GM19328 (cell line): ENCODE measurements around the gene ANKRD13B.
"Not testable (repeated sequence)": the region's sequence is repeated elsewhere in the genome, so short reads cannot be mapped to it uniquely, and the experiment has no call there.

Experiments used
- ATAC-seq: cut with Tn5 transposase; IDR thresholded peaks from one replicate; pipeline ENCODE4 v1.9.1; 2021; ENCODE audit warnings: mild to moderate bottlenecking, moderate library complexity; ENCODE audit not compliant: unreplicated experiment

ANKRD13B gene

GRCh38 chr17:29640981-29641642, 48.2 kb downstream of the ANKRD13B start:
- no peak for ATAC-seq

- no peak for ATAC-seq
Measured at GRCh38 chr17:29642171-29642611, 49.3 kb downstream of the ANKRD13B start.

- no peak for ATAC-seq
Measured at GRCh38 chr17:29643817-29644160, 50.9 kb downstream of the ANKRD13B start.

GRCh38 chr17:29645515-29646051, 52.7 kb downstream of the ANKRD13B start:
- no peak for ATAC-seq

GRCh38 chr17:29648005-29648404, 55.1 kb downstream of the ANKRD13B start:
- ATAC-seq: no peak

GRCh38 chr17:29649359-29649758, 56.4 kb downstream of the ANKRD13B start:
- no peak for ATAC-seq

GRCh38 chr17:29650396-29650795, 57.5 kb downstream of the ANKRD13B start:
- no peak for ATAC-seq

GRCh38 chr17:29651913-29652312, 59.0 kb downstream of the ANKRD13B start:
- ATAC-seq: not testable (repeated sequence)

- ATAC-seq: no peak
Measured at GRCh38 chr17:29652976-29653375, 60.0 kb downstream of the ANKRD13B start.

- no peak for ATAC-seq
Measured at GRCh38 chr17:29653995-29654714, 61.2 kb downstream of the ANKRD13B start.

- ATAC-seq: no peak
Measured at GRCh38 chr17:29655323-29655722, 62.4 kb downstream of the ANKRD13B start.

- no peak for ATAC-seq
Measured at GRCh38 chr17:29659155-29659554, 66.2 kb downstream of the ANKRD13B start.

GRCh38 chr17:29661213-29661612, 68.3 kb downstream of the ANKRD13B start:
- no peak for ATAC-seq

- no peak for ATAC-seq
Measured at GRCh38 chr17:29663155-29663554, 70.2 kb downstream of the ANKRD13B start.
